NT2/D1 (cell line): ENCODE results near the gene HIP1R.

Experiments
- DNase-seq: peaks from one replicate; pipeline ENCODE4 v3.0.0-alpha.2; 2011; ENCODE audit warnings: low read depth, low spot score
- H3K27me3 ChIP-seq: 2 replicates; pipeline ENCODE4 v1.6.0; 2011; ENCODE audit warnings: mild to moderate bottlenecking; ENCODE audit not compliant: insufficient read length, insufficient read depth
- H3K36me3 ChIP-seq: 2 replicates; pipeline ENCODE4 v1.6.1; 2011; ENCODE audit warnings: mild to moderate bottlenecking, low read length, mixed read lengths; ENCODE audit not compliant: insufficient read depth, insufficient read length
- H3K4me1 ChIP-seq: 2 replicates; pipeline ENCODE4 v1.5.1; 2011; ENCODE audit not compliant: insufficient read depth, insufficient read length
- H3K4me3 ChIP-seq: 2 replicates; pipeline ENCODE4 v1.5.1; 2011; ENCODE audit warnings: low read depth; ENCODE audit not compliant: insufficient read length
- H3K9ac ChIP-seq: 2 replicates; pipeline ENCODE4 v1.6.0; 2011; ENCODE audit warnings: low read depth; ENCODE audit not compliant: insufficient read length
- H3K9me3 ChIP-seq: 2 replicates; pipeline ENCODE4 v1.5.1; 2011; ENCODE audit warnings: mild to moderate bottlenecking, low read length; ENCODE audit not compliant: insufficient read depth
- SUZ12 ChIP-seq: IDR thresholded peaks from 2 replicates; pipeline ENCODE4 v1.6.1; 2011; ENCODE audit not compliant: insufficient read length, insufficient read depth; ENCODE audit errors: extremely low read depth
- YY1 ChIP-seq: IDR thresholded peaks from 2 replicates; pipeline ENCODE4 v1.6.1; 2011; ENCODE audit not compliant: insufficient read length, insufficient read depth
- ZNF274 ChIP-seq: IDR thresholded peaks from 2 replicates; pipeline ENCODE4 v1.6.1; 2011; ENCODE audit warnings: mild to moderate bottlenecking, low read depth, low read length

HIP1R gene

GRCh38 chr12:122893208-122894153 lies 58.2 kb downstream of the HIP1R start:
- Histone ChIP-seq H3K36me3 (peaks cover 15% of the 10 kb centered on the region), H3K4me3 (no peak overlapping the region), H3K4me1 (peaks cover 6% of the 10 kb centered on the region), H3K27me3 (no peaks in the 10 kb centered on the region), H3K9me3 (no peaks in the 10 kb centered on the region), H3K9ac (no peak overlapping the region)
- DNase-seq, result no peak
- no peak for TF ChIP-seq ZNF274
- no peak for TF ChIP-seq YY1
- TF ChIP-seq SUZ12, result no peak

DNA sequence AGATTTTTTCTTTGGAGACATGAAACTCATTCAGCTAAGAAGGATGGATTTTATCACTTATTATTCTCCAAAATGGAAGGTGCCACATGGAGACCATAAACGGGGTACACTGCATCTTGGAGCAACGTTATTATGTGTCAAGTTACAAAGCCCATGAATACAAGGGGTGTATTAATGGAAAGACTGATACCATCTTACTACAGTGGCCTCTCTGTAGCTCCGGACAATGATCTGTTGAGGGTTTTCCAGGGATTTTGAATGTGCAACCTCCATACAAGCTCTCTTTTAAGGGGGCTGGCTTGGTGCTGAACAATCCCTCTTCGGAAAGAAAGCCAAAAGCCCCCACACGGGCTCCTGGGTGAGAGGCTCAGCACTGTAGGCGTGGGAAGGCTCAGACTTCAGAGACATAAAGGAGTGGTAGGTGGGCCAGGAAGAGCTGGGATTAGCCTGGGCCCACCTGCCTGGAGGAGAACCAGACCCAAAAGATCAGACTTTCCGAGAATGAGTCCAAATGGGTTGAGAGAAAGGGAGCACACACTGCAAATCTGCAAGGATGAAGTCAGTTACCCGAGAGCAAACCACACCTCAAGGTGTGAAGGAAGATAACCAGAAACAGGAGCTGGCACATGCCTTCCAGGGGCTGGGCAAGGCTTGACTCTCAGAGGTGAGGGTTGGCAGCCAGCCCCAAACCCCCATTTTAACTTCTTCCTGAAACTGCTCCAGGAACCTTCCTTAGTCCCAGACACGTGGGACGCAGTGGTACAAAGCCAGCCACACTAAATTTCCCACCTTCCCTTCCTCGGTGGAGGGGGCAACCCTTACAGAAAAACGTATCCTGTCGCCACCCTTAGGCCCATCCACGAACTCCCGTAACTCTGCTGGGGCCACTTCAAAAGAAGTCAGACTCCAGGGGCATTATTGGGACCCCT lies 59.2 kb downstream of the HIP1R start:
- no peaks in the 10 kb centered on the region for H3K9me3 ChIP-seq
- peaks cover 15% of the 10 kb centered on the region for H3K36me3 ChIP-seq
- H3K4me1 ChIP-seq, result peaks cover 2% of the 10 kb centered on the region
- TF ChIP-seq SUZ12, result no peak
- no peak for TF ChIP-seq ZNF274
- TF ChIP-seq YY1, result no peak
- H3K27me3 ChIP-seq, result no peaks in the 10 kb centered on the region
- no peak for DNase-seq
- H3K4me3 ChIP-seq, result peak overlapping the region; percentile 91
- peak overlapping the region; percentile 94 for H3K9ac ChIP-seq

DNA sequence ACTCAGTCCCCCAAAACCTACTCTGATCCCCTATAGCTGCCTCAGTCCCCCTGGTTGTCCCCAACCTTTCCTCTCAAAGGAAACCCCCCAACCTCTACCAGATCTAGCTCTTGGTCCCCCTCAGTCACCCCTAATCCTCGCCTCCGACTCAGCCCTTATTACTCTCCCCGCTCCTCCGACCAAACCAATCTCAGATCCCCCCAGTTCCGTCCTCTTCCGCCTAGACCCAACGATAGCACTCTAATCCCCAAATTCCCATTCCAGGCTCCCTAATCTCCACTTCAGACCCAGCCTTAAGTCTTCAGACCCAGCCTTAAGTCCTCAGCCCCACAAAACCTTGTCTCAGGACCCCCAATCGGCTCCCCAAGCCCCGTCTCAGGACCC lies 60.1 kb downstream of the HIP1R start:
- no peak for DNase-seq

GRCh38 chr12:122895704-122896636 lies 60.7 kb downstream of the HIP1R start, which contains the start of gene VPS37B:
Gene VPS37B (minus strand): TSS chr12:122896124. CDS start chr12:122896062, 62 bp downstream.
- DNase-seq, result peak; percentile 63
- H3K36me3 ChIP-seq, result peaks cover 15% of the 10 kb centered on the region
- no peaks in the 10 kb centered on the region for H3K9me3 ChIP-seq
- H3K27me3 ChIP-seq, result no peaks in the 10 kb centered on the region
- TF ChIP-seq ZNF274 (no peak), SUZ12 (no peak), YY1 (no peak)
- peak within 1 kb of the TSS; percentile 91 for H3K4me3 ChIP-seq
- peak within 1 kb of the TSS; percentile 94 for H3K9ac ChIP-seq
- H3K4me1 ChIP-seq, result no peaks in the 10 kb centered on the region

More for the DNA sequence above, 60.1 kb downstream of the HIP1R start:
- Histone ChIP-seq H3K9me3 (no peaks in the 10 kb centered on the region), H3K4me1 (no peaks in the 10 kb centered on the region), H3K36me3 (peaks cover 15% of the 10 kb centered on the region), H3K9ac (peak overlapping the region; percentile 94), H3K4me3 (peak overlapping the region; percentile 91), H3K27me3 (no peaks in the 10 kb centered on the region)
- TF ChIP-seq SUZ12, result no peak

- Histone ChIP-seq H3K27me3 (no peaks in the 10 kb centered on the region), H3K9ac (no peak overlapping the region), H3K36me3 (peaks cover 15% of the 10 kb centered on the region), H3K4me3 (no peak overlapping the region), H3K9me3 (no peaks in the 10 kb centered on the region), H3K4me1 (no peaks in the 10 kb centered on the region)
- DNase-seq, result no peak
- no peak for TF ChIP-seq ZNF274
- TF ChIP-seq SUZ12, result no peak
- TF ChIP-seq YY1, result no peak
These were observed 61.4 kb downstream of the HIP1R start for GRCh38 chr12:122896662-122897061.

DNA sequence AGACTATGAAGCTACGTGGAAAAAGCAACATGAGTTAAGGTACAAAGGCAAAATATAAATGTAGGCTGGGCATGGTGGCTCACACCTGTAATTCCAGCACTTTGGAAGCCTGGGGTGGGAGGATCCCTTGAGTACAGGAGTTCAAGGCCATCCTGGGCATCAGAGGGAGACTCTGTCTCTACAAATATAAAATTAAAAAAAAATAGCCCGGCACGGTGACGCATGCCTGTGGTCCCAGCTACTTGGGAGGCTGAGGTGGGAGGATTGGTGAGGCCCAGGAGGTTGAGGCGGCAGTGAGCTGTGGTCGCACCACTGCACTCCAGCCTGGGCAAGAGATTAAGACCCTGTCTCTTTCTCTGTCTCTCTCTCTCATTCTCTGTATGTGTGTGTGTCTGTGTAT lies 64.6 kb downstream of the HIP1R start:
- Histone ChIP-seq H3K9me3 (no peaks in the 10 kb centered on the region), H3K27me3 (no peaks in the 10 kb centered on the region), H3K4me1 (peaks cover 6% of the 10 kb centered on the region), H3K9ac (no peak overlapping the region), H3K36me3 (no peaks in the 10 kb centered on the region), H3K4me3 (no peak overlapping the region)
- no peak for TF ChIP-seq YY1
- no peak for TF ChIP-seq ZNF274
- no peak for TF ChIP-seq SUZ12
- DNase-seq, result no peak
